Tibial artery (tissue), 4 donors: ENCODE measurements around the gene NARF.
A peak's percentile ranks its signal among the peaks of the same experiment; 100 is the strongest.

Source experiments
- DNase-seq, 2 donors: peaks; one replicate each; pipeline ENCODE4 v3.0.0-alpha.2; 2019
- H3K27ac ChIP-seq, 2 donors: fragments of 200-600 bp; sonication (generic) in 1 of 2; 1 replicate in 1 of 2; 2 replicates in 1 of 2; pipeline ENCODE4 v1.5.1; 2018 to 2019; ENCODE audit warnings: mild to moderate bottlenecking in 1 of 2
- H3K27me3 ChIP-seq, 2 donors: fragments of 200-600 bp; sonication (generic) in 1 of 2; one replicate each; pipeline versions ENCODE4 v1.5.1 to v1.6.0; 2016 to 2019
- H3K36me3 ChIP-seq, 3 donors: fragments of 200-600 bp; sonication (generic) in 2 of 3; one replicate each; pipeline ENCODE4 v1.5.1; 2016 to 2019; ENCODE audit warnings: mild to moderate bottlenecking in 2 of 3
- H3K4me1 ChIP-seq, 4 donors: fragments of 200-600 bp; sonication (generic) in 2 of 4; 1 replicate in 3 of 4; 2 replicates in 1 of 4; pipeline ENCODE4 v1.5.1; 2016 to 2019
- H3K4me3 ChIP-seq, 2 donors: fragments of 200-600 bp; sonication (generic) in 1 of 2; 1 replicate in 1 of 2; 2 replicates in 1 of 2; pipeline ENCODE4 v1.5.1; 2018 to 2019; ENCODE audit warnings: mild to moderate bottlenecking in 2 of 2
- H3K9me3 ChIP-seq, 3 donors: fragments of 200-600 bp; sonication (generic) in 1 of 3; one replicate each; pipeline ENCODE4 v1.5.1; 2016 to 2019
- CTCF ChIP-seq, 2 experiments: fragments of 200-600 bp in 1 of 2; fragments of 450-650 bp in 1 of 2; IDR thresholded peaks; one replicate each; pipeline ENCODE4 v1.5.1; 2017 to 2019; ENCODE audit warnings: antibody characterized with exemption in 2 of 2, mild to moderate bottlenecking in 1 of 2, moderate library complexity in 1 of 2
- intact Hi-C: fragments of 100-400 bp; cut with DNase I; formaldehyde crosslinking; loops from one replicate; pipeline ENCODE4 v1.15.0; 2023; ENCODE audit warnings: low total_unique reads

The NARF gene

GRCh38 chr17:82486231-82487094, 27.9 kb downstream of the NARF start:
- no peak for DNase-seq
- no peak overlapping the region for H3K4me3 ChIP-seq
- H3K27me3 ChIP-seq: no peaks in the 10 kb centered on the region
- TF ChIP-seq CTCF (IDR thresholded peaks at IDR 0.05): no peak
- H3K27ac ChIP-seq: peak overlapping the region in 1 of 2 donors; percentile 86
- intact Hi-C loops: no loop called here
- H3K9me3 ChIP-seq: no peaks in the 10 kb centered on the region
- H3K36me3 ChIP-seq: peaks cover 47 to 72% (median 64%) of the 10 kb centered on the region in 3 donors
- peaks cover 0 to 19% (median 13%) of the 10 kb centered on the region in 4 donors for H3K4me1 ChIP-seq

GRCh38 chr17:82487910-82488309, 29.4 kb downstream of the NARF start:
- Histone ChIP-seq H3K4me3 (no peak overlapping the region), H3K27me3 (no peaks in the 10 kb centered on the region), H3K36me3 (peaks cover 35 to 58% (median 51%) of the 10 kb centered on the region in 3 donors), H3K4me1 (peaks cover 0 to 26% (median 17%) of the 10 kb centered on the region in 4 donors), H3K27ac (peak overlapping the region; percentile 86 to 91), H3K9me3 (no peaks in the 10 kb centered on the region)
- TF ChIP-seq CTCF (IDR thresholded peaks at IDR 0.05): no peak
- intact Hi-C loops: no loop called here
- no peak for DNase-seq

GRCh38 chr17:82489117-82489516, 30.6 kb downstream of the NARF start:
- peaks cover 29 to 46% (median 41%) of the 10 kb centered on the region in 3 donors for H3K36me3 ChIP-seq
- H3K9me3 ChIP-seq: no peaks in the 10 kb centered on the region
- peak overlapping the region; percentile 86 to 91 for H3K27ac ChIP-seq
- no peak for TF ChIP-seq CTCF (IDR thresholded peaks at IDR 0.05)
- intact Hi-C loops: no loop called here
- H3K4me3 ChIP-seq: no peak overlapping the region
- no peaks in the 10 kb centered on the region for H3K27me3 ChIP-seq
- peak; percentile 86 to 97 for DNase-seq
- peaks cover 0 to 38% (median 24%) of the 10 kb centered on the region in 4 donors for H3K4me1 ChIP-seq

- Histone ChIP-seq H3K9me3 (no peaks in the 10 kb centered on the region), H3K4me1 (peaks cover 0 to 47% (median 29%) of the 10 kb centered on the region in 4 donors), H3K36me3 (peaks cover 20 to 37% (median 32%) of the 10 kb centered on the region in 3 donors), H3K27me3 (no peaks in the 10 kb centered on the region), H3K27ac (peak overlapping the region; percentile 86 to 91), H3K4me3 (no peak overlapping the region)
- no peak for DNase-seq
- TF ChIP-seq CTCF (IDR thresholded peaks at IDR 0.05): no peak
- intact Hi-C loops: loop anchor here (5.0 kb wide), 1 partner anchor 38 kb away; the partner anchor contains the start of gene CYBC1
These were observed 31.4 kb downstream of the NARF start for GRCh38 chr17:82489851-82490511.

- peaks cover 0 to 51% (median 29%) of the 10 kb centered on the region in 4 donors for H3K4me1 ChIP-seq
- peaks cover 14 to 30% (median 25%) of the 10 kb centered on the region in 3 donors for H3K36me3 ChIP-seq
- intact Hi-C loops: loop anchor here (5.0 kb wide), 1 partner anchor 38 kb away; the partner anchor contains the start of gene CYBC1
- TF ChIP-seq CTCF (IDR thresholded peaks at IDR 0.05): no peak
- H3K27me3 ChIP-seq: no peaks in the 10 kb centered on the region
- H3K9me3 ChIP-seq: no peaks in the 10 kb centered on the region
- H3K4me3 ChIP-seq: no peak overlapping the region
- peak overlapping the region; percentile 86 to 91 for H3K27ac ChIP-seq
- no peak for DNase-seq
These were observed 32.1 kb downstream of the NARF start for GRCh38 chr17:82490512-82491195.
